Right forelimb (tissue), 1 donor: ENCODE data around the gene MRPL44.
"Not testable (repeated sequence)": the region's sequence is repeated elsewhere in the genome, so short reads cannot be mapped to it uniquely, and the experiment has no call there.

Experiments
- DNase-seq: peaks from one replicate; pipeline ENCODE4 v3.0.0-alpha.2; 2018

MRPL44 gene

DNA sequence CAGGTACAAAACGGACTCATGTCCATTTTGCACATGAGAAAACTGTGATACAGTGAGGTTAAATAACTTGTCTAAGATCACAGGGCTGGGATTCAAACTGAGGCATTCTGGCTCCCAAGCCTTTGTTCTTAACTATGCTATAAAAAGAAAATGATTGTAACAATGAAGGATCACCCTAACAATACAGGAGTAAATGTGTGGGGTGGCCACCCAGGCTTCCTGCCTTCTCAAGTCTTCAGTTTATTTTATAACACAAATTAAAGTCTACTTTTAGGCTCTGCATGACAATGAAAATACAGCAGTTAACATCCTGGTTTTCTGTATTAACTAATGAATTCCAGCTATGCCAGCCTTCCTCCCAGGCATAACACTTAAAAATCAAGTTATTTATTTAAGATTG lies 19.7 kb upstream of the MRPL44 start:
- no peak for DNase-seq

DNA sequence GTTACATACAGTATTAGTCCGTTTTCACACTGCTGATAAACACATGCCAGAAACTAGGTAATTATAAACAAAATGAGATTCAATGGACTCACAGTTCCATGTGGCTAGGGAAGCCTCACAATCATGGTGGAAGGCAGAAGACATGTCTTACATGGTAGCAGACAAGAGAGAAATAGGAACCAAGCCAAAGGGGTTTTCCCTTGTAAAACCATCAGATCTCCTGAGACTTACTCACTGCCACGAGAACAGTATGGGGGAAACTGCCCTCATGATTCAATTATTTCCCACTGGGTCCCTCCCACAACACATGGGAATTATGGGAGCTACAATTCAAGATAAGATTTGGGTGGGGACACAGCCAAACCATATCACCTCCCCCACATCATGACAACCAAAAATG lies 17.8 kb upstream of the MRPL44 start:
- DNase-seq, result not testable (repeated sequence)

DNA sequence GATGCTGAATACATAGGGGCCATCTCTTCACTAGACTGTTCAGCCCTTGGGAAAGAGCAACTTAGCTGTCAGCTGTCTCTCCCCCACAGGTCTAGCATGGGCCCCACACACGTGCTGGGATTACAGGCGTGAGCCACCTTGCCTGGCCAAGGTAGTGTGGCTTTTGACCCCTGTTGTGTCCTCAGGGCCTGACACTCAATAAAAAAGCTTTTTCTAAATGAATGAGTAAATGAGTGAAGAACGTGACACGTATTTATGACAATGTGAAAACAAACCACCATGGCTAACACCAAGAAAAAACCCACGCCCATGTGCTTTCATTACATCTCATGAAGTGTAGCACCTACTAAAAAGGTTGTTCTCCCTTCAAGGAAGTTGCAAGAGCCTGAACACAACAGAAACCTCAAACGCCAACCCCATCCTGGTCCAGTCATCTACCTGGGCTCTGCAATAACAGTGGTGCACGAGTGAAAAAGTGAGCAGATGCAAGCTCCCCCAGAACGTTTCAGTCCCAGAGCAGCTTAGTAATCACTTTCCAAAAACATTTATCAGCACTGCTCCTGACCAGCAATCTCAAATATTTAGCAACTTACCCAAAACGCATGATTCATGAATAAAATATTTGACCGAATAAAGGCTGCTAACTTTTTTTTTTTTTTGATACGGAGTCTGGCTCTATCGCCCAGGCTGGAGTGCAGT lies 15.5 kb upstream of the MRPL44 start:
- DNase-seq, result no peak

DNA sequence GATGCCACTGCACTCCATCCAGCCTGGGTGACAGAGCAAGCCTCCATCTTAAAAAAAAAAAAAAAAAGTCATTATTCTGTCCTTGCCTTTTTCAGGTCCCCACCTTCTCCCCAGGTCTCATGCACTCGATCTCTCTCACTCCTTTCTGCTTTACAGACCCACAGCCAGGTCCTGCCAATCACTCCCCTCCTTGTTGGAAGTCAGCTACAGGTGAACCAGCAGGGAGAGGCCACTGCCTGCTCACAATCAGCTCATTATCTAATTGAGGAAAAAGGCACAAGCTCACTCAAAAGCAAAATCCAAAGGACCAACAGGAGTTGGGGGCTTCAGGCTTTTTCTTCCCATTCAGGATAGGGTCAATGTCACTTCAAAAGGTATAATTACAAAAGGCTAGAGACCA lies 14.1 kb upstream of the MRPL44 start:
- DNase-seq, result no peak

DNA sequence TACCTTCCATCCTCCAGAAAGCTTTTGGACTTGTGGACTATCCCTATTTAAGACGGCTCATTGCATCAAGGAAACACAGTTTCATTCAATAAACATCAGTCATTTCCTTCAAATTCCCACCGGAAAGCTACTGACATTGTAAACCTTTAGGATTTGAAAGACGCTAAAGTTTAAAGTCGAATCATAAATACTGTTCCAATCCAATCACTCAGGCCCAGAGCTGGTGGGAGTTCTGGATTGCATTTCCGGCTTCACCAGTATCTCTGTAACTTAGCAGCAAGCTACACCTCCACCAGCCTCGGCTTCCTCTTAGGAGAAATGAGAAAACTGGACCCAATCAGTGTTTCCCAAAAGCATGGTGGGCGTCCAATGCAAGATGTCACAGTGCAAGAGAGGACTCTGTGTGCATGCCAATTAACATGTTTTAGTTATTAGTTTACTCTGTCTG lies 13.7 kb upstream of the MRPL44 start:
- no peak for DNase-seq

DNA sequence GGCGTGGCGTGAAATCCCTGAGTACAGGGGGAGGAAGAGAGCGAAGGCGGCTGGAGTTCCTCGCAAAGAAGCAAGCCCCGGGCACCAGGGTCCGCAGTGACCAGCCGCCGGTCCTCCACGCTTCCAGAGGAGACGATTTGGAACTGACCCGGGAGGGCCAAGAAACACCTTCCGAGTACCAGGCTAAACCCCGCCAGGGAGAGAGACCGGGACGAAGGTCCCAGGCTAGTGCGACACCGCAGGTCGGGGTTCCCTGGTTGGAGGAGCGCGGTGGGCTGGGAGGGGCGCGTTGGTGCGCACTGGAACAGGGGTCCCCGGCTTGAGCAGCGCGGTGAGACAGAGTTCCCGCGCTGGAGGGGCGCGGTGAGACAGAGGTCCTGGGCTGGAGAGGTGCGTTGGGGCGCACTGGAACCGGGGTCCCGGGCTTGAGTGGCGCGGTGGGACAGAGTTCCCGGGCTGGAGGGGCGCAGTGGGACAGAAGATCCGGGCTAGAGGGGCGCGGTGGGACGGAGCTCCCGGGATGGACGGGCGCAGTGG lies 13.0 kb upstream of the MRPL44 start:
- DNase-seq, result peak; percentile 64

DNA sequence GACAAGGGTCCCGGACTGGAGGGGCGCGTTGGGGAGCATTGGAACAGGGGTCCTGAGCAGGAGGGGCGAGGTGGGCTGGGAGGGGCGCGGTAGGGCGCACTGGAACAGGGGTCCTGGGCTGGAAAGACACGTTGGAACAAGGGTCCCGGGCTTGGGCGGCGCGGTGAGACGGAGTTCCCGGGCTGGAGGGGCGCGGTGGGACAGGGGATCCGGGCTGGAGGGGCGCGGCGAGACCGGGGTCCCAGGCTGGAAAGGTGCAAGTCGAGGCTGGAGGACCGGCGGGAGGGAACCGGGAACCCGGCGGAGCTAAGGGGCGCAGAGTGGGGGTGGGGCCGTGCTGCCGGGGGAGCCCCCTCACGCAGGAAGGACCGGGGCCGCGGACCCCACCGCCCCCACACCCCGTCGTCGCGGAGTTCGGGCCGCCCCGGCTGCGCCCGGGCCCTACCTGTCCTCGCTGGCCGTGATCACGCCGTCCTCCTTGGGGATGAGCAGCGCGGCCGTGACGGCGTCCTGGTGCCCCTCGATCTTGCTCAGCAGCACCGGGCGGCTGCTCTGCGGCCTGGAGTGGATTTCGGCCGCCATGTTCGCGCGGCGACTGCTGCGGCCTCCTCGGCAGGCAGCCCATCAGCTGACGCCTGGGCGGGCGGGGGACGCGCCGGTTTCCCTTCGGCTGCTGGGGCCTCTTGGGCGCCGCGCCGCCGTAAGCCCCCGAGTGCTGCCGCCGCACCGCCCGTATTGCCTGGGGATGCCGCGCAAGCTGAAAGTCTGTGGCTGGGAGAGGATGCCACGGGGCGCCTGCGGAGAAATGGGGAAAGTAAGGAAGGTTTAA lies 12.3 kb upstream of the MRPL44 start, which contains the start of gene WDFY1:
WDFY1 (minus strand) TSS at position 633 of the 829 bp plus-strand sequence; CDS start at position 582, 51 bp downstream.
- DNase-seq, result peak; percentile 93

DNA sequence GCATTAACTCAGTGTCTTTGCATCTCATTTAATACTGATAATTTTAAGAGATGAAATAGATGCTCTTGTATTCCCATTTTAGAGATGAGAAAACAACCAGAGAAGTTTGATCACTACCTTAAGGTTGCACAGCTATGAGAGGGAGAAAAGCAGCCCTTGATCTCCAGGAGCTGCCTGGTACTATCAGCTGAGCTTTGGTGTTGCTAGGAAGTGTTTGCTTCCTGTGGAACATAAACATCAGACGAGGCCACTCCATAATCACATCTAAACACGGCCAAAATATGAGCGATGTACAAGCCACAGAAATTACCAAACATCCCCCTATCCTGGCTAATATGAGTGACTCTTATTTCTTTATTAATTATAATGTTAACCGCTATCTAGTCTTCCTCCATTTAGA lies 11.5 kb upstream of the MRPL44 start:
- no peak for DNase-seq

DNA sequence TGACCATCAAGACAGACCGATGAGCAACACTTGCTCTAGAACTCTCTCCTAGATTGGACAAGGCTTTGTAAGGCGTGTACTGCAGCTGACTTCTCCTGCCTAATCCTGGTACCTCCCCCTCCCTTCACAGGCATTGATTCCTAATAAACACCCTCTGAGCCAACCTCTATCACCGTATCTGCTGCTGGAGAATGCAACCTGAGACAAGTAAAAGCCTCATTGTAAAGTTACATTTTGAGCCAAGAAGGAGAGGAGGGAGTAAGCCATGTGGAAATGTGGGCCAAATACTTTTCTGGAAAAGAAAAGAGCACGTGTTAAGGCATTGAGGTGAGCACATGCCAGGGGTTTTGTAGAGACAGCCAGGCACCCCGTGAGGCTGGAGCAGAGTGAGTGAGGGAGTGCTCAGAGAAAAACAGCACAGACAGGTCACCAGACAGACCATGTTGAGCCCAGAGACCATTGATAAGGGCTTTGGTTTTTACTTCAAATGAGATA lies 9.5 kb upstream of the MRPL44 start:
- no peak for DNase-seq

DNA sequence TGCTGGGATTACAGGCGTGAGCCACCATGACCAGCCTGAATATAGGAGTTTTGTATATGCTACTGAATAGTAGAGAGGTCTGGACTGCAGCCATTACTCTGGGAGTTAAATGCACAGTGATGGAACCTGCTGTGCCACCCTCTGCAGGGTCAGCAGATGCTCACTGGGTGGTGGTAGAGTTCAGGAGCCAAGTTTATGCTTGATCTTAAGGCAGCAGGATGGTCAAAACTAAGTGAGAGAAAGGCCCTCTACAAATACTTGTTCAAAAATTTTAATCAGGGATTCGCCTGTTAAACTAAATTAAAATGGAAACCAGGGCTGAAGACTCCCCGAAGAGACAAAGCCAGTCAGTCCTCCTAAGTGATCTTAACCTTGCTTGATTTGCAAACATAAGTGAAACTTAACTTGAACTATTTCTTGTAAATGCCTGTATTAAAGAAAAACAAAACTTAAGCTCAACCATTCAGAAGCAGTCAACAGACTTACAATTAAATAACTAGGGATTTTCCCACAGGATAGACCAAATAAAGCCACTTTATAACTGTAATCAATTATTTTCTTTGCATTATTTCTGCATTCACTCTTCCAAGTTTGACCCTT lies 7.9 kb upstream of the MRPL44 start:
- no peak for DNase-seq

DNA sequence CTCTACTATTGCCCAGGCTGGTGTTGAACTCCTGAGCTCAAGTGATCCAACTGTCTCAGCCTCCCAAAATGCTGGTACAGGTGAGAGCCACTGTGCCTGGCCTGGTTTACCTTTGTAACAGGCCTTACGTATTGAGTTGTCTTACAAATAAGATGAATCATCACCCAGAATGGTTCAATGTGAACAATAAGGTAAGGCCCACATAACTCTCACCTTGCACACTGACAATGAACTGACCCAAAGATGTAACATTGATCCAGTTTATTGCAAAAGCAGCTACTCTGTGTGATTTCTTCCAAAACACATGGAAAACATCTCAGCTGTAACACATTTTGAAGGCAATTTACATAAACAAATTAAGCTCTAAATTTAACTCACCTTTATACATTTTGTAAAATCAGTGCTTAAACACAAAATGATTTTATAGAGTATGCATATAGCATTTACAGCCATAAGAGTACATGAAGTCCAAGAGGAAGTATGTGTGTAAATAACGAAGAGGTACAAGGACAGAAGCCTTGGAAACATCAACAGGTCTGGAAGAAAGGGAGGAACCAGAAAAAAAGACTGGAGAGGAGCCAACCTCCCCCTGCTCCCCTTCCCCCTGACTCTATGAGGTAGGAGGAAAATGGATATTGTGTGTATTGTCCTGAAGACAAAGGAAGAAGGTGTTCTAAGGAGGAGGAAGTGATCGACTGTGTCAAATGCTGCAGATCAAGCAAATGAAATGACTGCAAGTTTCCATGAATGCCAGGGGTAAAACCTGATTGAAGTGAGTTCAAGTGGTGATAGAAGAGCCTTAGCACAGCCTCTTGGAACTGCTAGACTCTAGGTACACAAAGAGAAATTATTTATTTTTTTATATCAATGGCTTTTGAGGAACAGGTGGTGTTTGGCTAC lies 6.6 kb upstream of the MRPL44 start:
- DNase-seq, result no peak

DNA sequence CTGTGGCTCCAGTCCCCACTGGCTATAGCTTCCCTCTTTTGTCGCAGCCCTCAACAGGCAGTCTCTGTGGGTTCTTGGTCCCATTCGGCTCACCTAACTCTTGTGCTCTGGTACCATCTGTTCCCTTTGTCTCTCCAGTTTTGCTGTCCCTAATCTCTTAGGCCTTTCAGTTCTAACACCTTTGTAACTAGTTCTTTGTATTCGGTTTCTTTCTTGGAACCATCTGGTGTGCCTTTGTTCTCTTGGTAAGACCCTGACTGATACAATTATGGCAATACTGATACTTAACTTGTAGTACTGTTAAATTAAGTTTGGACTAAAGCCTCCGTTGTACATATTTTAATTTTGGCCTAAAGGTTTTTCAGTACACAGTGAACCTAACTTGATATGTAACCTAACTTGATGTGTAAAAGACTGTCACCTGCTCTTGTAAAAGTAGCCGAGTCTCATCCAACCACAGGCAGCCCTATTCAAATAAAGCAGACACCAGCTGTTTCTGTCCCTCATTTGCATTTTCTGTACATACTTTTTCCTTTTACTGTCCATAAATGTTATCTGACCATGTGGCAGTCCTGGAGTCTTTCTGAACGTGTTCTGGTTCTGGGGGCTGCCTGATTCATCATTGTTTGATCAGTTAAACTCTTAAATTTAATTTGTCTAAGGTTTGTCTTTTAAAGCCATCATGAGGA lies 4.8 kb upstream of the MRPL44 start:
- no peak for DNase-seq

DNA sequence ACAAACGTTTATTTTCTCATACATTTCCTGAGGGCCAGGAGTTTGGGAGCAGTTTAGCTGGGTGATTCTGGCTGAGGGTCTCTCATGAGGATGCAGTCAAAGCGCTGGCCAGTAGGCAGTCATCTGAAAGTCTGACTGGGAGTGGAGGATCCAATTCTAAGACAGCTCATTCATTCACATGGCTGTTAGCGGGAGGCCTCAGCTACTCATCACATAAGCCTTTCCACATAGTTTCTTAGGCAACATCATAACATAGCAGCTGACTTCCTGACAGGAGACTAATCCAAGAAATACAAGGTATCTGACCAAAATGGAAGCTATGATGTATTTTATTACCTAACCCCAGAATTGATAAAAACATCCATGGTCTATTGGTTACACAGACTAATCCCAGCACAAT lies 2.9 kb upstream of the MRPL44 start:
- DNase-seq, result no peak

DNA sequence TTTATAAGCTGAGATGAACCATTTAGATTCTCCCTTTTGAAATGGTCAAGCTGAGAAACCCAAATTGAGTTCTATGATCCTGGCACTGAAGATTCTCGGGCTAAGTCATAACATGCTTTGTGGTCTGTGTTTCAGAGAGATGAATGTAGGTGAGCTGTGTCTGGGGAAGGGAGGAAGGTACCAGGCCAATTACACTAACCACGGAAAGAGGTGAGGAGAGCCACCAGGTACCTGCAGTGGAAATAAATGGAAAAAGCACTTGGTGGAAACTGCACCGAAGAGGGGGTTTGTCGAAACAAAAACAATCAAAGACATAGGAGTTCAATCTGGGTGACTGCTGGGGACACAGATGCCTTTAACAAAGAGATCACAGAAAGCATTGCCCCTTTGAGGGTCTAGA lies 963 bp upstream of the MRPL44 start:
- DNase-seq, result no peak

DNA sequence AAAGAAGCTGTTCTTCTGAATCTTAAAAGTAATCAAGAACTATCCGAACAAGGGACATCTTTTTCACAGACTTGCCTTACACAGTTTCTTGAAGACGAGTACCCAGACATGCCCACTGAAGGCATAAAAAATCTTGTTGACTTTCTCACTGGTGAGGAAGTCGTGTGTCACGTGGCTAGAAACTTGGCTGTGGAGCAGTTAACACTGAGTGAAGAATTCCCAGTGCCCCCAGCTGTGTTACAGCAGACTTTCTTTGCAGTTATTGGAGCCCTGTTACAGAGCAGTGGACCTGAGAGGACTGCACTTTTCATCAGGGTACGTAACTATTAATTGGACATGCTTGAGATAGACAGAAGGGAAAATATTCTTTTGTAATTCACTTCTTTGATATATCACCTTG lies 2.4 kb downstream of the MRPL44 start:
- no peak for DNase-seq

DNA sequence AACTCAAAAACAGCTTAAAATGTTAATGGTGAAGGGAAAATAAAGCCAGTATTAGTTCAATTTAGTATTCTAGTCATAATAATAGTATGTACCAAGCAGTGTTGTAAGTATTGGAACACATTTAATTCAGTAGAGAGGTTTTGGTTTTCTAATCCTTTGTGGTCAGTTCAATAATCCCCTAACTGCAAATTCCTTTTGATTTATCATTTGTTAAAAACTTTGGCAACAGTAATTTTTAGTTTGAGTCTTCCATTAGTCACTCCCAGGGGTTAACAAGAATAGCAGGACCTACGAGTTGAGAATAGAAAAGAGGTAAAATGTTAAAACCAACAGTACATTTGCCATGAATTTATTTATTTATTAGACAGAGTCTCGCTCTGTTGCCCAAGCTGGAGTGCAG lies 10.7 kb downstream of the MRPL44 start:
- no peak for DNase-seq

DNA sequence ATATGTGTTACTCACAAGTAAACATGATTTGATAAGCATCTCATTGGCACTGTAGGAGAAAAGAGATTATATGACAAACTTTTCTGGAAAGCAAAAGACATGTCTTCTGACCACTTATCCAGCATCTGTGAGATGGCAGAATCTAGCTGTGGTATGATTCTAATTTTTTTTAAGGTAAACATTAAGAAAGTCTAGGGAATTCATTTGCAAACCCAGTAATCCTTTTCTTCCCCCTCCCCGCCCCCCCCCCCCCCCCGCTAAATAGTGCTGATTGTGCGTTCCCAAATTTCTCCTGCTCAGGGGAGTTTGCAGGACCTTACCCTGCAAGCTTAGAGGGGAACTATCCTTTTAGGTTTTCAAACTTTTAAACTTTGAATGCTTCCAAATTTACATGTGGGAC lies 12.1 kb downstream of the MRPL44 start:
- DNase-seq, result no peak

DNA sequence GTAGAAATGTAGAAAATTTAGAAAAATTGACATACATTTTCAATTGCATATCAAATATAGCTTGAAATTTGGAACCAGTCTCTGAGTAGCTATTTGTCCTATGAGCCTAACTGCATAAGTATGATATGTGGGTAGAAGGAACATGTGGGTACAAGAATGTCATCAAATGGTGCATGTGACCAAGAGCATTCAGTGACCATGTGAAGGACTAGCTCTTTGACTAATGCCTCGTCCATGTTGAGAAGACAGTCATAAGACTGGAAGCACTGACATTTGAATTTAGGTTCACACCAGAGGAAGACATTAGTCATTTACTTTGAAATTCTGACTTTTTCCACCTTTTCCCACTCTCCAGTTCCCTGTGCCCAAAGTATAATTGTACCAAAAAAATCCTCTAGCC lies 12.6 kb downstream of the MRPL44 start:
- DNase-seq, result no peak

DNA sequence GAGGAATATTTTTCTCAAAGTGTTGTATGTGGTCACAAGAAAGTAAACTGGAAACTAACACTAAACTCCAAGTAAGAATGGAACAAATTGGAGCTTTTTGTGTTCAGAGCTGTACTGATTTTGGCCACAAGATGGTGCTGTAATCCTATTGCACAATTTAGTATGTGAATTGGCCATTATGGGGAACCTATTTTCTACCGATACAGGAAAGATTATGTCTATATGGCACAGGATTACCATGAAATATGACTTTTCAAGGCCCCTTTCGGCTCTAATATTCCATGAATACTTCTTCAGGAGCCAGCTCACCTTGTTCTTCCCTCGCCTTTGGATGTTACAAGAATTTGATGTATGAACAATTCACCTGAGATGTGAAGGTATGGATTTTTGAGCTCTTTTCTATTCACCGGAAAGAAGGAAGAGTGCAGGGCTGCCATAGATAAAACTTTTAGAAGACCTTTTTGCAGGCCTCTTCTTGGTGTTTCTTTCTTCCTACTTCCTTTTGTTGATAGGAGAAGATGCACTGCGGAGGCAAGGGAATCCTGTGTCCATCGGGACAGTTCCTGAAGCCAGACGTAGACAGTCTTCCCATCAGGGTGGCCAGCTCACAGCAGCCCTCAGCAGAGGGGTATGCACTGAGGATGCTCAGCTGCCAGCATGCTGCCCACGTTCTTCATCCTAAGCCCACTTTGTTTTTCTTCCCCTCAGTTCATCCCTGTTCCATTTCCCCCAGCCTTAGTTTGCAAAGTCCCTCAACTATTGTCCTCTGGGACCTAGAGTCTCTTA lies 13.3 kb downstream of the MRPL44 start:
- peak; percentile 56 for DNase-seq

DNA sequence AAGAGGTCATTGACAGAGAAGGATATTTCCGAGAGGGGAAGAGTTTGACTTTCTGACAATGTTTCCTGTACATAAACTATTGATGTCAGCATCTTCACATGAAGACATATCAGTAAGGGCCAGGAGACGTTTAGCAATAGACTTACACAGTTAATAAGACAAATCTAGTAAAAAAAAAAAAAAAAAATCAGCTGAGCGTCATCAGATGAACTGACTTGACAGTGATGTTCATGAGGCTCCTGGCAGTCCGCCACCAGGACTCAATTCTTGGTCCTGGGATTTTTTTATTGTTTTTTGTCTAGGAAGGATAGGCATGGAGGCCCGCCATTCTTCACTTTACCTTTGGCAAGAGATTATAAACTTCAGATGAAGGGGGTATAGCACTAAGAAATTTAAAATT lies 14.5 kb downstream of the MRPL44 start:
- DNase-seq, result no peak

DNA sequence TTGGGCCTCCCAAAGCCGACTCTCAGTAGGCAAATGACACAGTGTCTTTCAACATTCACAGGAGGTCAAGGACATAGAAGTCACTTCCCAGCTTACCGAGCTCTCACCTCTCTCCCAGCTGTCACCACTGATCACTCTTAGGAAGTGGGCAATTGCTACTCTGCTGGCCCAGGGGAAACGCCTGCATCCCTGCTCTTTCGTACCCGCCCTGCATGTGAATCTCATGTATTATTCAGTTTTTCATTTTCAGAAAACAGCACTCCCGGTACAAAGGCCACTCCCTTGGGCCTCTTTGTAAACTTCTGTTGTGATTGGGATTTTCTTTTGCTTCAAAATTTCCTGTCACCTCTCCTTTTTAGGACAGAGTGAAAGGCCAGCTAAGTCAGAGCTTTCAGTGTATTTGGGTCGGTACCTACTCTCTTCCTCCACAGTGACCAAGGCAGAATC lies 15.4 kb downstream of the MRPL44 start:
- no peak for DNase-seq
